Measurements from ENCODE around the gene IGSF1.
"Not testable (repeated sequence)": the region's sequence is repeated elsewhere in the genome, so short reads cannot be mapped to it uniquely, and the experiment has no call there.

IGSF1 gene

GRCh38 chrX:131264665-131265064 lies 24.4 kb downstream of the IGSF1 start:
- DNase-seq = no peak

DNA sequence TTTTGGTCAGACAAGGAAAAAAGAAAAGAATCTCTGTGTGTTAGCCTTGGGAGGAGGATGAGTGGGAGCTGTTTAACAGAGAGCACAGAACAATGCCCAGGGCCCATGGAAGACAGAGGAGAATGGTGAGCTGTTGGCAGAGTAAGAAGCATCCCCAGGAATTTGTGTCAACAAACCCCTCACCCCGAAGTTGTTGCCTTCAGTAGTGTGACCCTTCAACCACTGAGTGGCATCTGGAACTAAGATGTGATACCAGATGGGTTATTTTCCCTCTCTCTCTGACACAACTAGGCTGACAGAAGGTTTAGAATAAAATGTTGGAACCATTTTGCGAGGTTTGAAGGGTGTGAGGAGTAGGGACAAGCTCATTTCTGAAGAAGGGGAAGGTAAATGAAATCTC lies 25.1 kb downstream of the IGSF1 start:
- no peak for DNase-seq

- DNase-seq = no peak
Observed at GRCh38 chrX:131262738-131263679, 26.1 kb downstream of the IGSF1 start.

GRCh38 chrX:131262200-131262599 lies 26.9 kb downstream of the IGSF1 start:
- DNase-seq = no peak

DNA sequence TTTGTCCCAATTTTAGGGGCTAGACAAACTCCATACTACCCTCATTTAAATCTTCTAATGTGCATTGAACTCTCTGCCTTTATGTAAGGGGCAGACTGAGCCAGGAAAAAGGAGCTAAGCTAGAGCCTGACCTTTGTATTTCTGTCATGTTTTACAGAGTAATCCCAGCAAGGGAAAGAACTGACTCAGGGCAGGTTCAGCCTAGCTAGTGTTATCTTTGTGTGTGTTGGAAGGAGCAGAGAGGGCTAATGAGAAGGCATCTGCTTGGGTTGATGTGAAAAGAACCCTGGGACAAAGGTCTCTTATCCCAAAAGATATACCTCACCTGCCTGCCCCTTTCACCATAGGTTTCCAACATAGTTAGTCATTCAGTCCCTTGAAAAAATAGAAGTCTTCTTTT lies 31.7 kb downstream of the IGSF1 start:
- DNase-seq = no peak

DNA sequence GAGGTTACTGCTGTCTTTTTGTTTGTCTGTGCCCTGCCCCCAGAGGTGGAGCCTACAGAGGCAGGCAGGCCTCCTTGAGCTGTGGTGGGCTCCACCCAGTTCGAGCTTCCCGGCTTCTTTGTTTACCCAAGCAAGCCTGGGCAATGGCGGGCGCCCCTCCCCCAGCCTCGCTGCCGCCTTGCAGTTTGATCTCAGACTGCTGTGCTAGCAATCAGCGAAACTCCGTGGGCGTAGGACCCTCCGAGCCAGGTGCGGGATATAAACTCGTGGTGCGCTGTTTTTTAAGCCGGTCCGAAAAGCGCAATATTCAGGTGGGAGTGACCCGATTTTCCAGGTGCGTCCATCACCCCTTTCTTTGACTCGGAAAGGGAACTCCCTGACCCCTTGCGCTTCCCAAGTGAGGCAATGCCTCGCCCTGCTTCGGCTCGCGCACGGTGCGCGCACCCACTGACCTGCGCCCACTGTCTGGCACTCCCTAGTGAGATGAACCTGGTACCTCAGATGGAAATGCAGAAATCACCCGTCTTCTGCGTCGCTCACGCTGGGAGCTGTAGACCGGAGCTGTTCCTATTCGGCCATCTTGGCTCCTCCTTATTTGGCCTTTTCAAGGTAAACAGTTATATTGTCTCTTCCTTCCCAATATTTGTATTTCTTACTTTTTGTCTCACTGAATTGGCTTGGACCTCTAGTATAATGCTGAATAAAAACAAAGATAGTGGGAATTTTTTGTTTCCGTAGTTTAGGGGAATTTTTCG lies 37.9 kb downstream of the IGSF1 start:
- DNase-seq = not testable (repeated sequence)

- DNase-seq = no peak
Observed at GRCh38 chrX:131239057-131239456, 50.0 kb downstream of the IGSF1 start.

DNA sequence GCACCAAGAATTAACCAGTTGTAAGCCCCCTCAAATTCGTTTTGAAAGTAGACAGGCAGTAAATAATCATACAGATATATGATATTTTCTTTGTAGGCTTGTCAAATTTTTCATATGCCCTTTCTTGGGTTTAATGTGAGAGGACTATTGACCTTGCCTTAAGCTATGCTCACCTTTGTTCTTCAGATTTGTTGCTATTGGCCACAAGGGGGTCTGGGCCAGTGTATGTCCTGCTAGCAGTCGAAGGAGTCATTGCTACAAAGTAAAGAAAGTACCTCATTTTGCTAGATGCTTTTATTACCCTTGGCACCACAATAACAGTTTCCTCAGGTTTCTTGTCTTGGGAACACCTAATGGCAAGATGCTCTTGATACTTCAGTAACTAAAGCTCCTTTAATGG lies 51.7 kb downstream of the IGSF1 start:
- DNase-seq = no peak

GRCh38 chrX:131235768-131236545 lies 53.1 kb downstream of the IGSF1 start:
- no peak for DNase-seq

DNA sequence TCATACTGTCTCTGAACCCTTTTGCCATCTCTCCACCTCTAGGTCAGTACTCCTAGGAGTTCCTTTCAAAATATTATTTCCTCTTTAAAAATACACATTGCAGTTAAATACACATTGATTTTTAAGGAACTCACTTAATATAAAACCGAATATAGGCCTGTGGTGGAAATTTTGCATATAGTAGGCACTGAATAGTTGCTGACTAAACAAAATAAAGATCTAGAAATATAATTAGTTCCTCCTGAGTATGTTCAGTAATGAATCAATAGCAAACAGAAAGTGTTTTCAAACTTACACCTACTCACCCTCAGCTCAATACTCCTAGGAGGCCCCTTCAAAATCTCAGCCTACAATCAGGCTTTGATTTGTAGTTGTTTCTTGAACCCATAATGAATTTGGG lies 61.5 kb downstream of the IGSF1 start:
- DNase-seq = no peak

- DNase-seq = no peak
Observed at GRCh38 chrX:131226591-131226990, 62.5 kb downstream of the IGSF1 start.

GRCh38 chrX:131225078-131225477 lies 64.0 kb downstream of the IGSF1 start:
- DNase-seq = no peak

All from CD4-positive, alpha-beta T cell treated with Interferon alpha-2 for 1 hour (primary cell).